Non-pigmented ciliary epithelial cell (primary cell): ENCODE measurements around the gene LRCOL1.

ENCODE experiments used
- DNase-seq: peaks from one replicate; pipeline ENCODE4 v3.0.0-alpha.2; 2010; ENCODE audit warnings: low read depth

The LRCOL1 gene

GRCh38 chr12:132562489-132563021, 47.8 kb downstream of the LRCOL1 start:
- no peak for DNase-seq

DNA sequence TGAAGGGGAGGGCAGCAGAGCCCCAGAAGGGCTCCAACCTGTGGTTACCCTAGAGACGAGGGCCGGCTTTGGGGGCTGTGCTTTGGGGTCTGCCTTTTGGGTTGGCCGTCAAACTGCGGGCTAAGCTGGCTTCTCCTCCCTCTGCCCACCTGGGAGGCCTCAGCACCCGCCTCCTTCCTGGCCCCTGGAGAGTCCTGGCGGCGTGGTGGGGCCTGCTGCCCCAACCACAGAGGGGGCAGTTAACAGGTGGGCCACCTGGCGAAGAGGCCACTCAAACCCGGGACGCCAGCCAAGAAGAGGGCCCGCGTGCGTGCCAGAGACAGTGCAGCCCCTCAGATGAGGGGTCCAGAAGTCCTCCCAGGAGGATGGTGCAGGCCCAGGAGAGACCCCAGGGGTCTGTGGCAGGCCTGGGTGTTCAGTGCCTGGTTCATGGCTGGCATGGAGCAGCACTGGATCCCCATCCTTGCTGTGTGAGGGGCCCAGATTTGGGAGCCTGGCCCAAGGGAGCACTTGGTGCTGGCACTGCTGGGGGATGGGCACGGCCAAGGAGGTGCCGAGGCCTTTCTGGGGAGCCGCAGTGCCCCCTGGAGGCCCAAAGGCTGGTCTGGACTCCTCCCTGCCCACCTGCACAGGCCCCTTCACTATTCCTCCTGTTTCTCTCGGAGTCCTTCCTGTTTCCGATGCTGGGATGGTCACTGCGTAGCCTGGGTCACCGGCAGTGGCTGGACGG, 48.8 kb downstream of the LRCOL1 start:
- no peak for DNase-seq

GRCh38 chr12:132560614-132561426, 49.6 kb downstream of the LRCOL1 start:
- DNase-seq: no peak

- no peak for DNase-seq
These were observed 50.1 kb downstream of the LRCOL1 start for GRCh38 chr12:132560364-132560613.

DNA sequence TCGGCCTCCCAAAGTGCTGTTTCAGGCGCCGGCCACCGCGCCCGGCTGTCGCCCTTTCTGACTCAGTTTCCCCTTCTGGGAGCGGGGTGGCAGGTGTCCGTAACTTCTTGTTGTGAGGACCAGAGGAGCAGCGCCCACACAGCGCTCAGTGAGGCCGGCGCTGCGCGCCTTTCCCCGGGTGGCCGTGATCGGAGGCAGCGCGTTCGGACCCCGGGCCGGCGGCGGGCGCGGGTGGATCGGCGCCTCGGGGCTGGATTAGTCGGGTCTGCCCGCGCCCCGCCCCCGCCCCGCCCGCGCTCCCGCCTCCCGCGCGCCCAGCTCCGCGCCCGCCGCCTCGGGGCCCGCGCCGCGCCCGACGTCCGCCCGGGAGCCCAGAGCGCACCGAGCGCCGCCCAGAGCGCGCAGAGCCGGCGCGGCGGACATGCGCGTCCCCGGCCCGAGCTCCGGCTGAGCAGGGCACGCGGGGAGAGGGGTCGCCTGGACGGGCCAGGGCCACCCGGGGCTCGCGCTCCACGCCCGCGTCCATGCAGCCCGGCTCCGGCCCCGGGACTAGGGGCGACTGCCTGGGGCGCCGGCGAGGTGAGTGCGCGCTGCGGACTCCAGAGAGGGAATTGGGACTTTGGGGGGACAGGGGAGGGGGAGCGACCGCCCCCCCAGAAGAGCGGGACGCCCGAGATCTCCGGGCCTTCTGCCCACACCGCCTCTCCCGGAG, 50.6 kb downstream of the LRCOL1 start:
- no peak for DNase-seq

DNA sequence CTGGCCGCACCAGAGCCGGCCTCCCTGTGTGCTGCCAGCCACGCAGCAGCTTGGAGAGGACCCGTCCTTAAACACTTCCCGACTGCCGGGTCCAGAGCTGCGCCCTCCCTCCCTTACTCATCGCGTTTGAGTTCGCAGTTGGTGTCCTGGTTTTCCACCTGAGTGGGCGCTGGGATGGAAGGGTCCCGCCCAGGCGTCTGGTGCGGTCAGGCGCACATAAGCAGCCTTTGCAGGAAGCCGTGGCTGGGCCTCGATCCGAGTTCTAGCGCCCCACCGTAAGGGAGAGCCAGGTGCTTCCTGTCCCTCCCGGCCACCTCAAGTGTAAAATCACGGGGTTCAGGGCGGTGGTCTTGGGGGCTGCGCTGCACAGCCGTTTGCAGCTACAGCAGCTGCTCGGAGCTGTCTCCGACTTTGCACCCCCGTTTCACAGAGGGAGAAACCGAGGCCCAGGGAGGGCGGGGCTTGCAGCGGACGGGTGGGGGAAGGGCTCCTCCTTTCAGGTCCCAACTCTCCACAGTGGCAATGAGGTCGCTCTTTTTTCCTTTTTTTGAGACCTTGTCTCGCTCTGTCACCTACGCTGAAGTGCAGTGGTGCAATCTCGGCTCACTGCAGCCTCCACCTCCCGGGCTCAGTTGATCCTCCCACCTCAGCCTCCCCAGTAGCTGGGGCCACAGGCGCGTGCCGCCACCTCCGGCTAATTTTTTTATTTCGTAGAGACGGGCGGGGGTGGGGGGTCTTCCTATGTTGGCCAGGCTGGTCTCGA, 51.3 kb downstream of the LRCOL1 start:
- DNase-seq: no peak

DNA sequence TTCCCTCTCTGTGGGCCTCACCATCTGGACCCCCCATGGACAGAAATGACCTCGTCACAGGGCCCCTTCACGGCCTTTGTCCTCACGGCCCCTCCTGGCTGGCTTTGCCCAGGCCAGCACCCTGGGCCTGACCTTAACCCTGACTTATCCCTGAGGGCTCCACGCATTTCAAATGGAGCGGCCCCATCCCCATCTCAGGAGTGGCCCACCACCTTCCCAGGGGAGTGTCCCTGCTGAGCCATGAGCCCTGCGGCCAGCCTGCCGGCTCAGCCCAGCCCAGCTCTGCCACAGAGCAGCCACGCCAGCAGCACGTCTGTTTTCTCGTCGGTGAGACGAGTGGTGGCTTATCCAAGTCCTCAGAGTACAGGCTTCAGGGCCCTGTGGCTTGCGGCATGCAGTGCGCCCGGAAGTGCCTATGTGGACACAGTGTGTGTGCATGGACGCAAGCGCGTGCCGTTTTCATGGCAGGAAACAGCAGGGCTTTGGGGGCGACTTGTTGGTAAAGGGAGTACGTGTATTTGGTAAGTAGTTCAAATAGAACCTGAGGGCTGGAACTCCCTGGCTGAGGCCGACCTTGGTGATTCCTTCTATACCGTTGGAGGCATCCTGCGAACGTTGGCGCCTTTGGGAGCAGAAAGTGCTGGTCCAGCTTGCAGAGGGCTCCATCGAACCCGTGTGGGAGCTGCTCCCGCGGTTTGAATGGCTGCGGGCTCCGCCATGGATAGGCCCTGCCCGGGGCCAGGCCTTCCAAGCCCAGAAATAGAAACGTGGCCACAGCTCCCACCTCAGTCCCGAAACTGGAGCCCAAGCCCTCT, 52.1 kb downstream of the LRCOL1 start:
- no peak for DNase-seq

DNA sequence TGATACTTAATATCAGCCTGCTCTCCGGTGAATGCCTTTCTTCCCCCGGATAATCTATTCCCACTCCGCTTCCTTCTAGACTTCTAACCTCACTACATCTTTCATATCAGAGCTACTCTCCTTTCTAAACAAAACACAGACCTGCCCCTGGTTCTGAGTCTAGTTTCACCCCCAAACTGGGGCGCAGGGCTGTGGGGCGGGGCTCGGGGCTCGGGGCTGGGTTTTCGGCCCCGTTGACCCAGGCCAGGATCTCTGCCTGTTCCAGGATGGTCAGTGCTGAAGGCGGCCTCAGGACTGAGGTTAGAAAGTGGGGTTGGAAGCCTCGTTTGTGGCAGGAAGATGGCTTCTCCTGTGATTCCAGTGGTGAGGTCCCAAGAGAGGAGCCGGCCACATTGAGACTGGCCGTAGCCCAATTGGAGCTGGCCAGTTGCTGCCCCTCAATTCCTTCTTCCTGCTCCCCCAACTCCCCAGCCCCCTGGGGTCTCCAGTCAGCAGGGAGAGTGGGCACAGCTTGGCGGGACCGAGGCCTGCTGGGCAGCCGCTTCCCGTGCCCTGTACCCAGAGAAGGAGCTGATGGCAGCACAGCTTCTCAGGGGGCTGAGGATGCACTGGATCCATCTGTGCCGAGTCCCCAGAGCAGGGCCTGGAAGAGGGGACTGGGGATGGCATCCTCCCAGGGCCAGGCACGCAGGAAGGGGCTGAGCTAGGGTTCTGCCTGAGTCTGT, 52.9 kb downstream of the LRCOL1 start:
- DNase-seq: no peak

DNA sequence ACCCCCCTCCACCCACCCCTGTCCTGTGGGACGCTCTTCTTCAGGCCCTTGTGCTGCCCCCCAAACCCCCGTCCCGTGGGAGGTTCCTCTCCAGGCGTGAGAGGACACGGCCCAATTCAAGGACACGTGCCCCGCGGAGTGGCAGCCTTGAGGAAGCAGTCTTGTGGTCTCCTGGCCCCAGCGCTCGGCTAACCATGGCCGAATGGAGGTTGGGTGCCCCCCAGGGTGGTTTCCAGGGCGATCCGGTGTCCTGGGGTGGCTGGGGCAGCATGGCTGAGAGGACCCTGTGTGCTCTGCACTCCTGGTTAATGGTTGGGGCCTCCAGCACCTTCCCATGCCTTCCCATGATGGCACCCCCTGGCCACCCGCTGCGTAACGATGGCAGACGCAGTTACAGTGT, 53.6 kb downstream of the LRCOL1 start:
- no peak for DNase-seq

DNA sequence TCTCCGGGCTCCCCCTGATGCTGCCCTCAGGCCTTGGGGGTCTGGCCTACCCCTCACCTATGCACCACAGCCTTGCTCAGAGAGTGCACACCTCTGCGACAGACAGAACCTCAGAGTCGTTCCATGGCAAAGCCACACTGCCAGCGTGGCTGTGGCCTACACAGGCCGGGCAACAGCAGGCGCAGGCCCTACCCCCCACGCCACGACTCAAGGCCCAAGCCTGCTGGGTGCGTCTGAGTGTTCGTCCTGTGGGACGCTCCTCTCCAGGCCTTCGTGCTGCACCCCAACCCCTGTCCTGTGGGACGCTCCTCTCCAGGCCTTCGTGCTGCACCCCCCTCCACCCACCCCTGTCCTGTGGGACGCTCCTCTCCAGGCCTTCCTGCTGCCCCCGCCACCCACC, 54.2 kb downstream of the LRCOL1 start:
- no peak for DNase-seq

GRCh38 chr12:132555686-132556085, 54.7 kb downstream of the LRCOL1 start:
- DNase-seq: no peak

- no peak for DNase-seq
These were observed 55.3 kb downstream of the LRCOL1 start for GRCh38 chr12:132554845-132555630.
